ENCODE data around the gene MDP1. TPM values are rescaled to one million over a fixed set of nuclear protein-coding genes. Genes with fewer than 3 reads are reported as not detected.

MDP1 gene
- polyA plus RNA-seq, 10 donors, result 6.1 to 10.2 (median 8.0) TPM

Other genes starting within 250 kb of the MDP1 start
- gene DHRS4L2, start 227.1 kb downstream of the MDP1 start, polyA plus RNA-seq (ENCODE audit: insufficient read length in 10 of 10), result 10 to 100 TPM in 8 of 10 donors, 1 to 10 TPM in 2; 8.4 to 17.3 (median 13.8) TPM
- under 1 TPM; 0.09 to 0.50 (median 0.17) TPM for gene CARMIL3, start 164.1 kb downstream of the MDP1 start, polyA plus RNA-seq (ENCODE audit: insufficient read length in 10 of 10)
- gene CPNE6, start 144.5 kb downstream of the MDP1 start, polyA plus RNA-seq (ENCODE audit: insufficient read length in 10 of 10), result under 1 TPM in 1 of 10 donors, not detected in 9; 0.07 TPM
- 1 to 10 TPM; 2.8 to 6.0 (median 3.5) TPM for gene PCK2, start 121.8 kb downstream of the MDP1 start, polyA plus RNA-seq (ENCODE audit: insufficient read length in 10 of 10)
- 10 to 100 TPM; 35.0 to 45.0 (median 38.1) TPM for gene DCAF11, start 101.3 kb downstream of the MDP1 start, polyA plus RNA-seq (ENCODE audit: insufficient read length in 10 of 10)
- 1 to 10 TPM in 9 of 10 donors, under 1 TPM in 1; 0.98 to 1.6 (median 1.2) TPM for gene NRL, start 101.1 kb downstream of the MDP1 start, polyA plus RNA-seq (ENCODE audit: insufficient read length in 10 of 10)
- gene FITM1, start 85.4 kb downstream of the MDP1 start, polyA plus RNA-seq (ENCODE audit: insufficient read length in 10 of 10), result 100 to 1,000 TPM in 8 of 10 donors, 10 to 100 TPM in 2; 68.5 to 142 (median 118) TPM
- gene PSME1, start 79.9 kb downstream of the MDP1 start, polyA plus RNA-seq (ENCODE audit: insufficient read length in 10 of 10), result 100 to 1,000 TPM in 8 of 10 donors, 10 to 100 TPM in 2; 96.2 to 122 (median 112) TPM
- gene EMC9, start 74.5 kb downstream of the MDP1 start, polyA plus RNA-seq (ENCODE audit: insufficient read length in 10 of 10), result 10 to 100 TPM; 19.1 to 30.8 (median 26.9) TPM
- 10 to 100 TPM; 72.7 to 96.7 (median 84.4) TPM for gene PSME2, start 69.5 kb downstream of the MDP1 start, polyA plus RNA-seq (ENCODE audit: insufficient read length in 10 of 10)
- gene RNF31, start 68.6 kb downstream of the MDP1 start, polyA plus RNA-seq (ENCODE audit: insufficient read length in 10 of 10), result 10 to 100 TPM; 26.5 to 46.0 (median 33.1) TPM
- 10 to 100 TPM; 23.8 to 36.0 (median 28.2) TPM for gene IRF9, start 54.8 kb downstream of the MDP1 start, polyA plus RNA-seq (ENCODE audit: insufficient read length in 10 of 10)
- gene REC8, start 44.0 kb downstream of the MDP1 start, polyA plus RNA-seq (ENCODE audit: insufficient read length in 10 of 10), result 10 to 100 TPM in 6 of 10 donors, 1 to 10 TPM in 4; 5.7 to 11.6 (median 10.7) TPM
- 10 to 100 TPM; 21.5 to 31.8 (median 26.6) TPM for gene IPO4, start 27.2 kb downstream of the MDP1 start, polyA plus RNA-seq (ENCODE audit: insufficient read length in 10 of 10)
- 10 to 100 TPM; 11.2 to 25.1 (median 17.6) TPM for gene TM9SF1, start 20.6 kb downstream of the MDP1 start, polyA plus RNA-seq (ENCODE audit: insufficient read length in 10 of 10)
- gene TSSK4, start 10.4 kb downstream of the MDP1 start, polyA plus RNA-seq (ENCODE audit: insufficient read length in 10 of 10), result 1 to 10 TPM; 1.8 to 8.7 (median 2.8) TPM
- 10 to 100 TPM; 26.0 to 44.1 (median 34.5) TPM for gene CHMP4A, start 2.6 kb downstream of the MDP1 start, polyA plus RNA-seq (ENCODE audit: insufficient read length in 10 of 10)
- gene NEDD8, start 16.3 kb upstream of the MDP1 start, polyA plus RNA-seq (ENCODE audit: insufficient read length in 10 of 10), result 100 to 1,000 TPM; 168 to 226 (median 186) TPM
- gene GMPR2, start 16.9 kb upstream of the MDP1 start, polyA plus RNA-seq (ENCODE audit: insufficient read length in 10 of 10), result 10 to 100 TPM; 41.5 to 57.6 (median 50.7) TPM
- 10 to 100 TPM; 33.5 to 43.0 (median 41.5) TPM for gene TINF2, start 26.6 kb upstream of the MDP1 start, polyA plus RNA-seq (ENCODE audit: insufficient read length in 10 of 10)
- gene TGM1, start 47.1 kb upstream of the MDP1 start, polyA plus RNA-seq (ENCODE audit: insufficient read length in 10 of 10), result 1 to 10 TPM in 7 of 10 donors, under 1 TPM in 3; 0.82 to 3.9 (median 1.3) TPM
- 10 to 100 TPM in 9 of 10 donors, 1 to 10 TPM in 1; 10.0 to 20.1 (median 13.3) TPM for gene RABGGTA, start 55.5 kb upstream of the MDP1 start, polyA plus RNA-seq (ENCODE audit: insufficient read length in 10 of 10)
- 10 to 100 TPM; 10.9 to 21.2 (median 17.0) TPM for gene DHRS1, start 83.7 kb upstream of the MDP1 start, polyA plus RNA-seq (ENCODE audit: insufficient read length in 10 of 10)
- 10 to 100 TPM; 18.6 to 24.6 (median 20.0) TPM for gene NOP9, start 83.8 kb upstream of the MDP1 start, polyA plus RNA-seq (ENCODE audit: insufficient read length in 10 of 10)
- 10 to 100 TPM in 7 of 10 donors, 1 to 10 TPM in 3; 8.3 to 15.5 (median 12.0) TPM for gene CIDEB, start 91.9 kb upstream of the MDP1 start, polyA plus RNA-seq (ENCODE audit: insufficient read length in 10 of 10)
- gene LTB4R2, start 94.1 kb upstream of the MDP1 start, polyA plus RNA-seq (ENCODE audit: insufficient read length in 10 of 10), result 1 to 10 TPM; 1.4 to 3.4 (median 2.7) TPM
- 1 to 10 TPM; 2.2 to 6.7 (median 3.6) TPM for gene LTB4R, start 95.4 kb upstream of the MDP1 start, polyA plus RNA-seq (ENCODE audit: insufficient read length in 10 of 10)
- gene ADCY4, start 119.0 kb upstream of the MDP1 start, polyA plus RNA-seq (ENCODE audit: insufficient read length in 10 of 10), result 10 to 100 TPM in 6 of 10 donors, 1 to 10 TPM in 4; 8.5 to 23.7 (median 14.3) TPM
- gene RIPK3, start 123.9 kb upstream of the MDP1 start, polyA plus RNA-seq (ENCODE audit: insufficient read length in 10 of 10), result 1 to 10 TPM in 8 of 10 donors, under 1 TPM in 2; 0.78 to 2.3 (median 1.8) TPM
- gene NFATC4, start 152.1 kb upstream of the MDP1 start, polyA plus RNA-seq (ENCODE audit: insufficient read length in 10 of 10), result 10 to 100 TPM; 34.0 to 69.3 (median 44.5) TPM
- gene NYNRIN, start 182.9 kb upstream of the MDP1 start, polyA plus RNA-seq (ENCODE audit: insufficient read length in 10 of 10), result 10 to 100 TPM; 23.9 to 40.6 (median 29.1) TPM
- gene CBLN3, start 213.6 kb upstream of the MDP1 start, polyA plus RNA-seq (ENCODE audit: insufficient read length in 10 of 10), result 1 to 10 TPM; 1.4 to 3.4 (median 2.0) TPM
- 10 to 100 TPM; 29.0 to 41.0 (median 34.7) TPM for gene KHNYN, start 213.9 kb upstream of the MDP1 start, polyA plus RNA-seq (ENCODE audit: insufficient read length in 10 of 10)
- gene SDR39U1, start 226.7 kb upstream of the MDP1 start, polyA plus RNA-seq (ENCODE audit: insufficient read length in 10 of 10), result 10 to 100 TPM; 36.4 to 55.6 (median 47.6) TPM

Data from muscle of back (tissue), 10 donors.